NCI-H2227 (cell line): ENCODE results near the gene OR2S2.
"Not testable (repeated sequence)": the region's sequence is repeated elsewhere in the genome, so short reads cannot be mapped to it uniquely, and the experiment has no call there.

Source experiments
- DNase-seq: peaks from one replicate; lab custom pipeline; 2025; ENCODE audit not compliant: unreplicated experiment; lab: John Stamatoyannopoulos, UW

The OR2S2 gene

GRCh38 chr9:35958104-35958837 is at the start of gene OR2S2:
TSS of gene OR2S2 (minus strand) at chr9:35958154. CDS start at chr9:35958098, 56 bp downstream.
- no peak for DNase-seq

- DNase-seq: no peak
These were observed 49.4 kb upstream of the OR2S2 start for GRCh38 chr9:36007316-36007708.

GRCh38 chr9:36006549-36007315 is 48.8 kb upstream of the OR2S2 start:
- no peak for DNase-seq

- no peak for DNase-seq
These were observed 47.9 kb upstream of the OR2S2 start for GRCh38 chr9:36005891-36006290.

- DNase-seq: no peak
These were observed 40.4 kb upstream of the OR2S2 start for GRCh38 chr9:35998333-35998732.

- not testable (repeated sequence) for DNase-seq
These were observed 39.1 kb upstream of the OR2S2 start for GRCh38 chr9:35997016-35997415.

- DNase-seq: no peak
These were observed 38.5 kb upstream of the OR2S2 start for GRCh38 chr9:35996358-35996970.

- no peak for DNase-seq
These were observed 37.0 kb upstream of the OR2S2 start for GRCh38 chr9:35994959-35995358.

GRCh38 chr9:35993976-35994720 is 36.2 kb upstream of the OR2S2 start:
- no peak for DNase-seq

GRCh38 chr9:35993136-35993535 is 35.2 kb upstream of the OR2S2 start:
- not testable (repeated sequence) for DNase-seq

GRCh38 chr9:35990155-35990554 is 32.2 kb upstream of the OR2S2 start:
- DNase-seq: no peak

- no peak for DNase-seq
These were observed 26.1 kb upstream of the OR2S2 start for GRCh38 chr9:35984021-35984420.

- peak; percentile 5 for DNase-seq
These were observed 23.7 kb upstream of the OR2S2 start for GRCh38 chr9:35981699-35982098.

GRCh38 chr9:35980289-35981011 is 22.5 kb upstream of the OR2S2 start:
- DNase-seq: no peak

- DNase-seq: no peak
These were observed 20.8 kb upstream of the OR2S2 start for GRCh38 chr9:35978792-35979191.

GRCh38 chr9:35976726-35977125 is 18.8 kb upstream of the OR2S2 start:
- DNase-seq: no peak

GRCh38 chr9:35974800-35975199 is 16.8 kb upstream of the OR2S2 start:
- no peak for DNase-seq

- DNase-seq: peak; percentile 3
These were observed 14.1 kb upstream of the OR2S2 start for GRCh38 chr9:35972093-35972492.

GRCh38 chr9:35967042-35967441 is 9.1 kb upstream of the OR2S2 start:
- DNase-seq: no peak

- DNase-seq: no peak
These were observed 8.5 kb upstream of the OR2S2 start for GRCh38 chr9:35966433-35966832.

- no peak for DNase-seq
These were observed 7.1 kb upstream of the OR2S2 start for GRCh38 chr9:35965011-35965410.
